Retinal pigment epithelial cell (primary cell): ENCODE measurements around the gene KRT39.
"Not testable (repeated sequence)": the region's sequence is repeated elsewhere in the genome, so short reads cannot be mapped to it uniquely, and the experiment has no call there.

Experiments
- DNase-seq: peaks from one replicate; pipeline ENCODE4 v3.0.0-alpha.2; 2010; ENCODE audit warnings: low read depth
- H3K4me3 ChIP-seq: 2 replicates; pipeline ENCODE4 v1.5.1; 2011; ENCODE audit warnings: mild to moderate bottlenecking, low read length, control low read depth, moderate library complexity
- CTCF ChIP-seq: conservative IDR thresholded peaks from 2 replicates; pipeline ENCODE4 v1.5.1; 2011; ENCODE audit warnings: low read depth, low read length, control low read depth, inconsistent platforms

Gene KRT39

GRCh38 chr17:41009301-41009760 is 42.6 kb upstream of the KRT39 start:
- no peak for DNase-seq
- no peak for TF ChIP-seq CTCF
- H3K4me3 ChIP-seq: no peak overlapping the region

- no peak for DNase-seq
- no peak for TF ChIP-seq CTCF
- H3K4me3 ChIP-seq: no peak within 1 kb of the TSS
Observed at GRCh38 chr17:41008811-41009210, 42.1 kb upstream of the KRT39 start, which contains the start of gene KRTAP3-1. TSS of gene KRTAP3-1 (minus strand) at chr17:41009128. CDS start at chr17:41009074, 54 bp downstream.

- no peak for DNase-seq
- H3K4me3 ChIP-seq: no peak overlapping the region
- no peak for TF ChIP-seq CTCF
Observed at GRCh38 chr17:41004397-41004796, 37.6 kb upstream of the KRT39 start.

GRCh38 chr17:41003926-41004325 is 37.2 kb upstream of the KRT39 start:
- H3K4me3 ChIP-seq: no peak overlapping the region
- TF ChIP-seq CTCF: no peak
- DNase-seq: no peak

GRCh38 chr17:41002814-41003213 is 36.1 kb upstream of the KRT39 start:
- TF ChIP-seq CTCF: no peak
- H3K4me3 ChIP-seq: no peak overlapping the region
- DNase-seq: no peak

GRCh38 chr17:41001795-41002194 is 35.0 kb upstream of the KRT39 start:
- TF ChIP-seq CTCF: no peak
- DNase-seq: no peak

GRCh38 chr17:40999563-40999962 is 32.8 kb upstream of the KRT39 start, which contains the start of gene KRTAP3-2:
TSS of gene KRTAP3-2 (minus strand) at chr17:40999906. CDS start at chr17:40999853, 53 bp downstream.
- DNase-seq: not testable (repeated sequence)

More at GRCh38 chr17:41001795-41002194, 35.0 kb upstream of the KRT39 start:
- no peak overlapping the region for H3K4me3 ChIP-seq

More at GRCh38 chr17:40999563-40999962, 32.8 kb upstream of the KRT39 start, which contains the start of gene KRTAP3-2:
- not testable (repeated sequence) for H3K4me3 ChIP-seq
